DND-41 (cell line): ENCODE measurements around the gene PSG6.
"Not testable (repeated sequence)": the region's sequence is repeated elsewhere in the genome, so short reads cannot be mapped to it uniquely, and the experiment has no call there.

Experiments used
- EZH2 ChIP-seq: IDR thresholded peaks from 3 replicates; pipeline ENCODE4 v1.6.1; 2012; ENCODE audit warnings: borderline replicate concordance, low read depth, mild to moderate bottlenecking, moderate library complexity, low read length, inconsistent platforms; ENCODE audit not compliant: severe bottlenecking
- TF ChIP-seq, protein P1 (sequence below): IDR thresholded peaks from 2 replicates; pipeline ENCODE4 v1.5.1; 2012; ENCODE audit warnings: borderline replicate concordance, low read length, moderate library complexity, mild to moderate bottlenecking; ENCODE audit not compliant: poor library complexity, severe bottlenecking; ENCODE audit errors: extremely low read depth

DNA sequence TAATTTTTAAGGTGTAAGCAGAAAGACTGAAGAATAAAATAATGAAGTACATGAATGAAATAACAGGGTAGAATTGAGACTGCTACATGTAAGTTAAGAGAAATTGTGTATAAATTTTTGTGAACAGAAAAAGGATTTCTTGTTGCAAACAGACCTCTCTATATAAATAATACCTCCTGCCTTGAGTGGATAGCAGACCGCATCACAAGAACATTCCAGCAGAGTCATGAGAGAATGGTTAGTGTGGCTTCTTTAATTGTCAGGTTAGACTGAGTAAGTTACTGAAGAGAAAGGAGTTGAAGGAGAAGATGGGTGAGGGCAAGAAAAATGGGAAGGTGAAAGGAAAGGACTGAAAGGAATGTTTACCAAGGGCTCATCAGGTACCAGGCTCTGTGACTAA, 18.6 kb downstream of the PSG6 start:
- TF ChIP-seq, protein P1, sequence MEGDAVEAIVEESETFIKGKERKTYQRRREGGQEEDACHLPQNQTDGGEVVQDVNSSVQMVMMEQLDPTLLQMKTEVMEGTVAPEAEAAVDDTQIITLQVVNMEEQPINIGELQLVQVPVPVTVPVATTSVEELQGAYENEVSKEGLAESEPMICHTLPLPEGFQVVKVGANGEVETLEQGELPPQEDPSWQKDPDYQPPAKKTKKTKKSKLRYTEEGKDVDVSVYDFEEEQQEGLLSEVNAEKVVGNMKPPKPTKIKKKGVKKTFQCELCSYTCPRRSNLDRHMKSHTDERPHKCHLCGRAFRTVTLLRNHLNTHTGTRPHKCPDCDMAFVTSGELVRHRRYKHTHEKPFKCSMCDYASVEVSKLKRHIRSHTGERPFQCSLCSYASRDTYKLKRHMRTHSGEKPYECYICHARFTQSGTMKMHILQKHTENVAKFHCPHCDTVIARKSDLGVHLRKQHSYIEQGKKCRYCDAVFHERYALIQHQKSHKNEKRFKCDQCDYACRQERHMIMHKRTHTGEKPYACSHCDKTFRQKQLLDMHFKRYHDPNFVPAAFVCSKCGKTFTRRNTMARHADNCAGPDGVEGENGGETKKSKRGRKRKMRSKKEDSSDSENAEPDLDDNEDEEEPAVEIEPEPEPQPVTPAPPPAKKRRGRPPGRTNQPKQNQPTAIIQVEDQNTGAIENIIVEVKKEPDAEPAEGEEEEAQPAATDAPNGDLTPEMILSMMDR, result not testable (repeated sequence)
- TF ChIP-seq EZH2, result not testable (repeated sequence)
